HG03039 (cell line): ENCODE data around the gene FXYD5.
"Not testable (repeated sequence)": the region's sequence is repeated elsewhere in the genome, so short reads cannot be mapped to it uniquely, and the experiment has no call there.

Source experiments
- ATAC-seq: cut with Tn5 transposase; IDR thresholded peaks from one replicate; pipeline ENCODE4 v1.9.1; 2021; ENCODE audit warnings: mild to moderate bottlenecking, moderate library complexity; ENCODE audit not compliant: unreplicated experiment

The FXYD5 gene

DNA sequence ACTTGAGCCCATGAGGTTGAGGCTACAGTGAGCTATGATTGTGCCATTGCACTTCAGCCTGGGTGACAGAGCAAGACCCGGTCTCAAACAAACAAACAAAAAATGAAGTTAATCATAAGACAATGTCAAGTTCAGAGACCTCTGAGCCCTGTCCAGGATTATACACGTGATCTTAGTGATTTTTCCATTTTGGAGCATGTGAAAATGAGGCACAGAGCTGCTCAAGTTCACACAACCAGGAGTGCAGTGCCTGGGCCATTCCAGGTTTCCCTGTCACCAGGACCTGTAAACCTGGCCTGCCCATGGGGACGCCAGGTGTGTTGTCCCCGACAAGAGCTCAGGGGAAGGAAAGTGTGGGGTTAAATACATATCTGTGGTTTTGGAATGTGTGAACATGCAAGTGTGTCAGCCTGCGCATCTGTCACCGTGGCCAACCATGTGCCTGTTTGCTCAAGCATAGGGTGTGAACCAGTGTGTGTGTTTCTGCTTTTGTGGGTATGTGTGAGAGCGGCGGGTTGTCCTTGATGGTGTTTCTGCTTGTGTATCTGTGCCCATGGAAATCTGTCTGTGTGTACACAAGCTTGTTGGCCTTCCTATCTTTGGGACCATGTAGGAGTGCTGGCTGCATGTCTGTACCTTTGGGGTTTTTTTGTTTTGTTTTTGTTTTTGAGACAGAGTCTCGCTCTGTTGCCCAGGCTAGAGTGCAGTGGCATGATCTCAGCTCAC is 17.4 kb upstream of the FXYD5 start:
- no peak for ATAC-seq

DNA sequence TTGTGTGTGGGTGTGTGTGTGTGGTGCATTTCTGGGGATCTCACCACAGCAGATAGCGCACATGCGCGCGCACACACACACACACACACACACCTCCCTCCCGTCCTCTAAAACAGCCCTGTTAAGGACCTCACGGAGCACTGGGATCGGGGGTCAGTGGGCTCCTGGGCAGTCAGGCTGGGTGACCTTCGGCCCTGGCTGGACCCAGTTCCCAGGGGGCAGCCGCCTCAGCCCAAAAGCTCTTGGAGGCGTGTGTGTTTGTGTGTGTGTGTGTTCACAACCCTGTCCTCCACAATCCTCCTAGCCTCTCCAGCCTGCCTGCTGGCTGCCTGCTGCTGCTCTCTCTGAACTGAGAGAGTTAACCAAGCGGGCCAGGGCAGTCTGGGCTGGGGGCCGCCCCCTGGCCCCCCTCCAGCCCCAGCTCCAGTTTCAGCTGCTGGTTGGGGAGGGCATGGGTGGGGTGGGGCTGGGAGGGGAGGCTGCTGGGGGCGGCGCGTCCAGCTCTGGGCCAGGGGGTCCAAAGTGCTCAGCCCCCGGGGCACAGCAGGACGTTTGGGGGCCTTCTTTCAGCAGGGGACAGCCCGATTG is 16.1 kb upstream of the FXYD5 start, which contains the start of gene FXYD1:
TSS of gene FXYD1 (plus strand) at position 520 of the 588 bp plus-strand sequence. CDS start 1,256 bp downstream, outside the sequence.
- no peak for ATAC-seq

- ATAC-seq = no peak
Observed at GRCh38 chr19:35140207-35140961, 14.2 kb upstream of the FXYD5 start.

DNA sequence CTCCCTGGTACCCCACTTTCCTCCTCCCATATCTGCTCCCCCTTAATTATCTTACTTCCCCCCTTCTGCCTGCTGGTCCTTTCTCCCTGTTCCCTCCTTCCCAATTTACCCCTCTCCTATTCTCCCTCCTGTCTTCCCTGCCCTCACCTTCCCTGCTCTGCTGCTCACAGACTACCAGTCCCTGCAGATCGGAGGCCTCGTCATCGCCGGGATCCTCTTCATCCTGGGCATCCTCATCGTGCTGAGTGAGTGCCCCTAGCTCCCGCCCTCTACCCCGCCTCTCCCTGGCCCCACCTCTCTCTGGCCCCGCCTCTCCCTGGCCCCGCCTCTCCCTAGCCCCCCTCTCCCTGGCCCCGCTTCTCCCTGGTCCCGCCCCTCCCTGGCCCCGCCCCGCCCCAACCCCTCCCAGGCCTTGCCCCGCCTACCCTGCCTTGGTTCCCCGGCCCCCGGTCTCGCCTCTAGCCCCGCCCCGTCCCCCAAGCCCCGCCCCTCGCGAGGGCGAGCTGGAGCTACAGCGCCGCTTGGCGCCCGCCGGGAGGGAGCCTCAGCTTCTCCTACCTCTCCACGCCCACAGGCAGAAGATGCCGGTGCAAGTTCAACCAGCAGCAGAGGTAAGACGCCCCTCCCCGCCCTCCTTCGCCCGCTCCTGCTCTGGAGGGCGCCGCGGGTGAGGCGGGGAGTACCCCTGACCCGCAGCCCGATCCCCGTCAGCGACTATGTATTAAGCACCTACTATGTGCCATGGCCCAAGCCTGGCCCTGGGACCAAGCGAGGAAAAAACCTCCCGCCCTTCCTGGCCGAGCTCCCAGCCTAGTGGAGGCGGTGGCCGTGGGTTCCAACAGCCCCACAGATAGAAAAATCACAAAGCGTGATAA is 13.3 kb upstream of the FXYD5 start:
- ATAC-seq = peak; percentile 60

DNA sequence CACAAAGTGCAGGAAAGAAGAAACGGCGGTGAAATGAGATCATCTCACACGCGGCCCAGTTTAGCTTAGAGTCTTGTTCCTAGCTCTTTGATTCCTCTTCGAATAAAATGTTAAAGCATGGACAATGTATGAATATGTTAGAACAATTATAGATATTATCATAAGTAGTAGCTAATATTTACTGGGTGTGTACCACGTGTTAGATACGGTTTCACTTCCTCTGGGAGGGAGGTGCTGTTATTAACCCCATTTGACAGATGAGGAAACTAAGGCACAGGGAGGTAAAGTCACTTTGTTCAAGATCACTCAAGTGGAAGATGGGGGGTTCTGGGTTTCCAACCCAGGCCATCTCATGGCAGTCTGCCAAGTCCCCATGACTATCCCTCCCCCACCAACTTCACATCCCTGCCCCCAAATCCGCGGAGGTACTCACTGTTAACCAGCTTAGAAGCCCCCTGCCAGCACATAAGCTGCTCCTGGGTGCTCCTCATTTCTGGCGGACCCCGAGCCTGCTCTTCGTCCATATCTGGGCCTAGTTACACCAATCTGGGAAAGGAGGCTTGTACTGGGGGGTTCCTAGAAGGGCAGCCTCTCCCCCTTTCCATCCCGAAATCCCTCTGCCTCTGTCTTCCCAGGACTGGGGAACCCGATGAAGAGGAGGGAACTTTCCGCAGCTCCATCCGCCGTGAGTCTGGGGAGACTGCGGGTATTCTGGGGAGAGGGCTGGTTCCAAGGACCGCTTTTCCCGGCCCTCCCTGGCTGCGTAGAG is 12.5 kb upstream of the FXYD5 start:
- ATAC-seq = no peak

GRCh38 chr19:35142606-35143230 is 11.8 kb upstream of the FXYD5 start:
- no peak for ATAC-seq

- no peak for ATAC-seq
Observed at GRCh38 chr19:35143231-35143715, 11.3 kb upstream of the FXYD5 start, which contains the start of gene FXYD7. Gene FXYD7 (plus strand): TSS chr19:35143255. CDS start chr19:35143334, 79 bp downstream.

DNA sequence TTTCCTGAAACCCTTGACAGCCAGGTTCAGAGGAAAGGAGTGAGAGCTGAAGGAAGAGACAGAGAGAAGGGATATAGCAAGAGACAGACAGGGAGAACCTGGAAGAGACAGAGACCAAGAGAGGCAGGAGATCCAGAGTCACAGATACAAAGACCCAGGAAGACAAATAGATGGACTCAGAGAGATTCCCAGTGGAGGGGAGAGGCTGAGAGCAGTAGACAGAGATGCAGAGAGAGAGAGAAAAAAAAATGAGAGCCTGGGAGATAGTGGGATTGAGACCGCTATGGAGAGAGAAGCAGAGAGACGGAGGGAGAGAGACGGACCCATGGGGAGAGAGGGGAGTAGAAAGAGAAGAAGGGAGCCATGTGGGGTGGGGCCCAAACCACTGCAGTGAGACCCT is 10.7 kb upstream of the FXYD5 start:
- ATAC-seq = no peak

DNA sequence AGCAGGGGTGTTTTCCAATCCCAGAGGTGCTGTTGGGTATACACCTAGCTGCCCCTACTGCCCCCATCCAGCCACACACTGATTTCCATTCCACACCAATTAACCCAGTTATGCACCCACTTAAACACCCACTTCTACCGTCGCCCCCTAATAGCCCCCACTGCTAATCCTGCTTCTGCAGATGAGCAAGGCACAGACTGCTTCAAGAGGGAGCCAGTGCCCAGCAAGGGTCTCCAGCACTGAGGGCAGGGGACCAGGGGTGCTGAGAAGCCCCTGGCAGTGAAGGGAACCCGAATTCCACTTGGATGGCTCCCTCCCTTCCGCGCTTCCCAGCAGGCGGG is 10.3 kb upstream of the FXYD5 start:
- ATAC-seq = no peak

GRCh38 chr19:35144600-35145436 is 9.7 kb upstream of the FXYD5 start:
- ATAC-seq = no peak

- no peak for ATAC-seq
Observed at GRCh38 chr19:35146746-35147459, 7.6 kb upstream of the FXYD5 start.

- no peak for ATAC-seq
Observed at GRCh38 chr19:35149463-35149862, 5.1 kb upstream of the FXYD5 start.

DNA sequence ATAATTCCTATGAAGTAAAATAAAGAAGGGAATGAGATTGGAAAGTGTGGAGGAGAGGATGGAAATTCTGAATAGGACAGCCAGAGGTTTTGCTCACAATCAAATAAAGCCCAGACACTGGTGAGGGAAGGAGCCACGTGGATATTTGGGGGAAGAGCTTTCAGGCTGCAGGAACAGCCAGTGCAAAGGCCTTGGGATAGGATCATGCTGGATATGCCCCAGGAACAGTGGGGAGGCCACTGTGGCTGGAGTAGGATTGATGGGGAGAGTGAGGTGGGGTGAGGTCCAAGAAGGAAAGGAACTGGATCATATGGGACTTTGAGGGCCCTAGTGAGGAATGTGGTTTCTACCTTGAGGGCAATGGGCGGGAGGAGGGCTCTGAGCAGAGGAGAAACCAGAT is 4.1 kb upstream of the FXYD5 start:
- ATAC-seq = no peak

DNA sequence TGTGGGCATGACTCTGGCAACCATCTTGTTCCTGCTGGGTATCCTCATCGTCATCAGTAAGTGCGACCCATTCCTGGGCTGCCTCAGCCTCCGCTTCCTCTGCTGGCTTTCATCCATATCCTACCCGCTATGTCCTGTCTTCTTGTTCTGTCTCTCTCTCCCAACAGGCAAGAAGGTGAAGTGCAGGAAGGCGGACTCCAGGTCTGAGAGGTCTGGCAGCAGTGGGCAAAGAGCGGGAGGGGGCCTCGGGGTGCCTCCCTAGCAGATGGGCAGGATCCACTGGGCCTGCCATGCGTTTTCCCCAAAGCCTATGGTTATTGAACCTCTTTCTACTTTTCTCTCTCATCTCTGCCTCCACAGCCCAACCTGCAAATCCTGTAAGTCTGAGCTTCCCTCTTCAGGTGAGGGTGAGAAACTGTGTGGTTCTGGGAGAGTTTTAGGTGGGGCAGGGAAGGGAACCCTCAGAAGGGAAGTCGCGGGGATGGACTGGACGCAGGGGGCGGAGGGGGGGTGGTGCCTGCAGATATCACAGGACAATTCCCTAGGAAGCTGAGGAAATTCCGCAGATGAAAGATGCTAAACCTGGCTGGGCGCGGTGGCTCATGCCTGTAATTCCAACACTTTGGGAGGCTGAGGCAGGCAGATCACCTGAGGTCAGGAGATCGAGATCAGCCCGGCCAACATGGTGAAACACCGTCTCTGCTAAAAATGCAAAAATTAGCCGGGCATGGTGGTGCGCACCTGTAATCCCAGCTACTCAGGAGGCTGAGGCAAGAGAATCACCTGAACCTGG is 3.1 kb upstream of the FXYD5 start:
- ATAC-seq = no peak

- ATAC-seq = not testable (repeated sequence)
Observed at GRCh38 chr19:35153129-35153522, 1.4 kb upstream of the FXYD5 start.

DNA sequence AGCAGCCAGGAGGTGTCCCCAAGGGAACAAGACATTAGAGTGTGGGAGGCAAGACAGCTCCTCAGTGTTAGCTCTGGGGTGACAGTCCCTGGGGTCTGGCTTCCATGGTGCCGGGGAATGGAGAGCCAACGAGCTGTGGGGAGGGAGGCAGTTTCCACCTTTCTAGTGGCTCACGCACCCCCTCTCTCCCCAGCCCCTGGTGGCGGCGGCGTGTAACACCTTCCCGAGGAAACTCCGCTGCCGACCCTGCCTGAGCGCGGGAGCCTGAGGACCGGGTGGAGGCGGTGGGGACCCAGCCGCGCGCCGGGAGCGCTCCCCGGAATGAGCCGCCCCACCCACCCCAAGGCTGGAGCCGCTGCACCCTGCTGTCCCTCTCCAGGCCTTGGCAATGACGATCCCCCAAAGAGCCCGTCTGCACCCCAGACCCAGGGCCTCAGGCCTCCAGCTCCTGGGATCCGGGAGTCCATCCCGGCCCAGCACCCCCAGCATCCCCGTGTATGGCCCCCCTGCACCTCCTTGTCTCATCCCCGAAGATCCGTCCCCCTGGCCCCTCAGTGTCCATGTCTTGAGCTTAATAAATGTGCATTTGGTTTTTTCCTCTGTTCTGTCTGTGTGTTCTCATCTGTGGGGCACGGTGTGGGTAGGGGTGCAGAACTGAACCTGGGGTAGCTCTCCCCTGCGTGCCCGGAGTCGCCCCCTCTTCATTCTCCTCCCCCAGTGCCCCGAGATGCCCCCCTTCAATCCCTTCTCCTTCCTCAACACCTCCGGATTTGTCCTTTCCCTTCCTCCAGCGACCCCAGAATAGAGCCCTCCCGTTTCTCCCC is 622 bp upstream of the FXYD5 start:
- no peak for ATAC-seq
